Activated naive CD4-positive, alpha-beta T cell treated with anti-CD3 and anti-CD28 coated beads, Interleukin-2, amount 50 U/mL, for 72 hours (primary cell): Measurements from ENCODE around the gene MYL6. TPM values are rescaled to one million over a fixed set of nuclear protein-coding genes. Genes with fewer than 3 reads are reported as not detected.

Experiments
- ATAC-seq, 2 donors: fragments of 150-1000 bp; cut with Tn5 transposase; 2 replicates each; pipeline ENCODE4 v1.10.0; 2021; ENCODE audit warnings: mild to moderate bottlenecking in 2 of 2, moderate library complexity in 2 of 2
- DNase-seq, 2 donors: peaks; one replicate each; pipeline ENCODE4 v3.0.0; 2021 to 2022; ENCODE audit warnings: low spot score in 2 of 2
- H3K27ac Mint-ChIP-seq, 2 donors: one replicate each; pipeline ENCODE4 v1.8.0; 2022; ENCODE audit warnings: mild to moderate bottlenecking in 2 of 2, mixed read lengths in 2 of 2
- H3K36me3 Mint-ChIP-seq, 2 donors: one replicate each; pipeline ENCODE4 v1.8.0; 2022; ENCODE audit warnings: mixed read lengths in 2 of 2
- H3K9me3 Mint-ChIP-seq, 2 donors: one replicate each; pipeline ENCODE4 v1.8.0; 2022; ENCODE audit warnings: mixed read lengths in 2 of 2
- total RNA-seq, 2 donors: library from RNA; stranded (reverse); gene quantifications; one replicate each; pipeline ENCODE4 v1.2.3, GENCODE V29; 2022

MYL6 gene
- total RNA-seq, 2 donors from 2014 or later: 1,014 to 1,193 TPM

- Mint-ChIP-seq H3K36me3 (peaks cover 42 to 53% of the 10 kb centered on the region in 2 donors), H3K9me3 (no peaks in the 10 kb centered on the region), H3K27ac (peak overlapping the region; percentile 81 to 95)
- ATAC-seq: no peak
- DNase-seq: no peak
Observed at GRCh38 chr12:56160894-56161689, 2.9 kb downstream of the MYL6 start.

DNA sequence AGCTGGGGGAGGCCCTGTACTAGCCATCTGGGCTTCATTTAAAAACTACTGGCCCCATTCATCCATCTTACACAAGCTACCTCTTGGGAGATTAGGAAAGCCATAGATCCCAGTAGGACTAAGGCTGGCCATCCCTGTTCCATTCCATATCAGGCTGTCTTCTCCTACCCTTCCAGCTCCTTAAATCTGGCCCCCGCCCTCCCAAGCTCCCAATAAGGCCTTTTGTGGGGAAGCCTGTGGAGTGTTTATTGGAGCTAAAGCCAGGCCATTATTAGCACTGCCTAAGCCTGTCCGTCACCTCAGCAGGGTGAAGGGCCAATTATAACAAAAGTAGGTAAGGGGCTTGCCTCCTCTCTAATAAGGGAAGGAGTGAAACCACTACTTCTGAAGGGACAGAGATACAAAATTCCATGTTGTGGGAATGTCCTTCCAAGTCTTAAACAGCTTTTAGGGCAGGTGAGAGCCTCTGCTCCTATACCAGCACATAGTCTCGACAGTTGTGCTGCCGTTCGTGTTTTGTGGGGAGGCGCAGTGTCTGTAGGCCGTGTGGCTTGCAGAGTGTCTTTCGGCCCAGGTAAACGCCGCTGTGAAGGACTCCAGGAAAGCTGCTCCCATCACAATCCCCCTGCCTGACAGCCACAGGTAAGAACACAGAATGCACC, 3.7 kb downstream of the MYL6 start:
- Mint-ChIP-seq H3K9me3 (no peaks in the 10 kb centered on the region), H3K36me3 (peaks cover 42 to 48% of the 10 kb centered on the region in 2 donors), H3K27ac (peak overlapping the region; percentile 81 to 95)
- ATAC-seq (no peak), DNase-seq (no peak)

DNA sequence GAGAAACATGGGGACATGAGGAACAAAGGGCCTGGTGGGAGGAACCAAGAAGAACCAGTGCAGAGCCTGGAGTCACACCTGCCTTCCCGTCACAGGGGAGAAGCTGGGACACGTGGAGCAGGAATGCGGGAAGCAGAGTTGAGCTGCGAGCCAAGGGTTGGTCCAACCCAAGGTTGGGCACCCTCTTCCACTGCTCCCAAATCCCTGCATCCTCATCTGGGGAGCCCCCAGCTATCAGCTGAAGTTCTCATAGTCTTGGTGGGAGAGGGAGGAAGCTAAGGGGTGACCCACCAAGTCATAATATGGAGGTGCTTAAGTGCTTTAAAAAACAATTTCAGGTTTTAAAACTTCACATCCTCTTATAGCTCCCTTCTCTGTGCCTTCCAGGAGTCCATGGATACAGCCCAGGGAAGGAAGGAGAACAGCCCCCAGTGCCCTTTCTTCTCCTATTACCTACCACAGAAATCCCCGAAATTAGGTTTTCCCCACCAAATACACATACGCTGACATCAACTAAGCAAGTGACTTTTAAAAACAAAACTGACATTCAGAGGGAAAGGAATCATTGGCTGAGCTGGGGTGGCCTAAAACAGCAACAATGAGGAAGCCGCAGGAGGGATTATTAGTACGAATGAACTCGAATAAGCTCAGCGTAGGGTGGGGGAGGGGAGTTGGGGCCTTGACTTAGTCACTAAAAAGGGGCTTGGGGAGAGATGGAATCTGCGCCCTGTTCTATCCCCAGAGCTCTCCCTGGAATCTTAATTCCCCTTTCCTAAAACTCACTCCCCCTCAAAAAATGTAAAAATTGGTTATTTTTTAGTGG, 4.5 kb downstream of the MYL6 start:
- Mint-ChIP-seq H3K27ac (peak overlapping the region; percentile 39 to 95), H3K36me3 (peaks cover 36 to 44% of the 10 kb centered on the region in 2 donors), H3K9me3 (no peaks in the 10 kb centered on the region)
- DNase-seq (no peak), ATAC-seq (no peak)

GRCh38 chr12:56163533-56164344, 5.6 kb downstream of the MYL6 start:
- Mint-ChIP-seq H3K9me3 (no peaks in the 10 kb centered on the region), H3K27ac (peak overlapping the region; percentile 68 to 87), H3K36me3 (peaks cover 29 to 38% of the 10 kb centered on the region in 2 donors)
- DNase-seq: no peak
- ATAC-seq: no peak

DNA sequence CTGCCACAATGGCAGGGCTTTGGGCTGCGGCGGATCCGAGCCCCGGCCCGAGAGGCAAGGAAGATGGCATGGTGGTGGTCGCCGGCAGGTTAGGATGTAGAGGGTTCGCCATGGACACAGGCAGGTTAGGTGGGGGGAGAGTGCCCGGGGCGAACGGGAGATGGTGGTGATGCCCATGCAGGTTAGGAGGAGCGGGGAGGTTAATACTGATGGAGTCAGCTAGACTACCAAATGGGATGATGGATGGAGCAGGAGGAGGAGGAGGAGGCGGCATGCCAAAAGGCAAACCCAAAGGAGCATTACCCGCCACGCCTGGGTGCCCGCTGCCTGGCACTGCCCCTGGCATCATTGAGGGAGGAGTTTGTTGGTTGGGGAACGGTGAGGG, 6.2 kb downstream of the MYL6 start:
- peaks cover 23 to 32% of the 10 kb centered on the region in 2 donors for H3K36me3 Mint-ChIP-seq
- H3K9me3 Mint-ChIP-seq: no peaks in the 10 kb centered on the region
- peak overlapping the region; percentile 68 to 87 for H3K27ac Mint-ChIP-seq
- ATAC-seq: no peak
- no peak for DNase-seq

- H3K36me3 Mint-ChIP-seq: peaks cover 13 to 22% of the 10 kb centered on the region in 2 donors
- no peak for ATAC-seq
- peak overlapping the region; percentile 70 to 88 for H3K27ac Mint-ChIP-seq
- no peaks in the 10 kb centered on the region for H3K9me3 Mint-ChIP-seq
- no peak for DNase-seq
Observed at GRCh38 chr12:56165369-56165768, 7.2 kb downstream of the MYL6 start.

- H3K27ac Mint-ChIP-seq: peak overlapping the region; percentile 59 to 77
- ATAC-seq (no peak), DNase-seq (no peak)
- H3K9me3 Mint-ChIP-seq: no peaks in the 10 kb centered on the region
- H3K36me3 Mint-ChIP-seq: peaks cover 0 to 13% of the 10 kb centered on the region in 2 donors
Observed at GRCh38 chr12:56169229-56169759, 11.1 kb downstream of the MYL6 start.

- Mint-ChIP-seq H3K27ac (no peak overlapping the region), H3K9me3 (no peaks in the 10 kb centered on the region), H3K36me3 (peaks cover 4 to 12% of the 10 kb centered on the region in 2 donors)
- ATAC-seq (no peak), DNase-seq (no peak)
Observed at GRCh38 chr12:56172839-56173238, 14.7 kb downstream of the MYL6 start.

DNA sequence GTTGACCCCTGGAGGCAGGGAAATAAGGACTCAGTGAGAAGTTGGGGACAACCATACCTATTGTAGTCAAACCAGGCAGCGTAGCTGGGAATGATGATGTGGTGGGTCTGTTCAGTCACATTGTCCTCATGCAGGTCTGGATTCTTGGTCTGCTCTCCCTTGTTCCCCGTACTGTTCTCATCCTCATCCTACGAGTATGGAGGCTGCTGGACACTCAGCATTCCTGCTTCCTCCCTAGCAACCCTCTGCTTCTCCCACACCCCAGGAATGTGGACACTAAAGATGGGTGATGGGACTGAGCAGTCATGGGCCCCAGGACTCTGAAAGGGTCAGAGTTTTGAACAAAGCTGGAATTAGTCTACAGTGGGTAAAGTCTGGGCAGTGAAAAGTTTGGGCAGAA, 20.2 kb downstream of the MYL6 start:
- H3K9me3 Mint-ChIP-seq: no peaks in the 10 kb centered on the region
- ATAC-seq: no peak
- peaks cover 11 to 16% of the 10 kb centered on the region in 2 donors for H3K36me3 Mint-ChIP-seq

DNA sequence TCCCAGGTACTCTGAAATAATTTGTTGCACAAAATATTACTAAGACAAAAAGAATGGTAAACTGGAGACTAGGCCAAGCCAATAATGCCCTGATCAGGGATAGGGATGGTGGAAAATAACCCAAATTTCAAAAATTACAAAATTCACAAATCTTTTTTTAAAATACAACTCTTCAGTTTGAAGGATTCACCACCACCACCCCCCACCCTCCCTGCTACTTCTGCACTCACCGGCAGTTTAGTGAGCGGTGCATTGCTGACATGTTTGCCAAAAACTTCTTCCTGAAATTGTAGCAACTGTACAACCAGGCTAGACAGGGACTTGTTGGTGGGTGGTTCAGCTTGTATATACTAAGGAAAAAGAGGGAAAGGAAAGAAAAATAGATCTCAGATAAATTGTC, 28.8 kb downstream of the MYL6 start:
- peak overlapping the region in 1 of 2 donors; percentile 64 for H3K27ac Mint-ChIP-seq
- peaks cover 24 to 25% of the 10 kb centered on the region in 2 donors for H3K36me3 Mint-ChIP-seq
- ATAC-seq (no peak), DNase-seq (no peak)
- no peaks in the 10 kb centered on the region for H3K9me3 Mint-ChIP-seq

More for the DNA sequence above, 20.2 kb downstream of the MYL6 start:
- DNase-seq: no peak
- H3K27ac Mint-ChIP-seq: peak overlapping the region; percentile 40 to 70

GRCh38 chr12:56188131-56188777, 30.1 kb downstream of the MYL6 start:
- ATAC-seq: no peak
- H3K9me3 Mint-ChIP-seq: peaks cover 0 to 3% of the 10 kb centered on the region in 2 donors
- H3K27ac Mint-ChIP-seq: peak overlapping the region; percentile 64 to 95
- peaks cover 24 to 25% of the 10 kb centered on the region in 2 donors for H3K36me3 Mint-ChIP-seq
- no peak for DNase-seq

GRCh38 chr12:56188778-56189098, 30.6 kb downstream of the MYL6 start:
- ATAC-seq: no peak

GRCh38 chr12:56189099-56189917, 31.1 kb downstream of the MYL6 start, which contains the start of gene SMARCC2:
SMARCC2 (minus strand) TSS chr12:56189483; CDS start chr12:56189461, 22 bp downstream.
- DNase-seq: peak; percentile 89 to 92
- peak; percentile 85 to 88 for ATAC-seq
- Mint-ChIP-seq H3K9me3 (peaks cover 0 to 6% of the 10 kb centered on the region in 2 donors), H3K36me3 (peaks cover 24 to 25% of the 10 kb centered on the region in 2 donors), H3K27ac (peak within 1 kb of the TSS; percentile 96 to 100)

More at GRCh38 chr12:56188778-56189098, 30.6 kb downstream of the MYL6 start:
- Mint-ChIP-seq H3K36me3 (peaks cover 24 to 25% of the 10 kb centered on the region in 2 donors), H3K9me3 (peaks cover 0 to 6% of the 10 kb centered on the region in 2 donors), H3K27ac (peak overlapping the region; percentile 64 to 95)
- DNase-seq: peak; percentile 21 to 67

DNA sequence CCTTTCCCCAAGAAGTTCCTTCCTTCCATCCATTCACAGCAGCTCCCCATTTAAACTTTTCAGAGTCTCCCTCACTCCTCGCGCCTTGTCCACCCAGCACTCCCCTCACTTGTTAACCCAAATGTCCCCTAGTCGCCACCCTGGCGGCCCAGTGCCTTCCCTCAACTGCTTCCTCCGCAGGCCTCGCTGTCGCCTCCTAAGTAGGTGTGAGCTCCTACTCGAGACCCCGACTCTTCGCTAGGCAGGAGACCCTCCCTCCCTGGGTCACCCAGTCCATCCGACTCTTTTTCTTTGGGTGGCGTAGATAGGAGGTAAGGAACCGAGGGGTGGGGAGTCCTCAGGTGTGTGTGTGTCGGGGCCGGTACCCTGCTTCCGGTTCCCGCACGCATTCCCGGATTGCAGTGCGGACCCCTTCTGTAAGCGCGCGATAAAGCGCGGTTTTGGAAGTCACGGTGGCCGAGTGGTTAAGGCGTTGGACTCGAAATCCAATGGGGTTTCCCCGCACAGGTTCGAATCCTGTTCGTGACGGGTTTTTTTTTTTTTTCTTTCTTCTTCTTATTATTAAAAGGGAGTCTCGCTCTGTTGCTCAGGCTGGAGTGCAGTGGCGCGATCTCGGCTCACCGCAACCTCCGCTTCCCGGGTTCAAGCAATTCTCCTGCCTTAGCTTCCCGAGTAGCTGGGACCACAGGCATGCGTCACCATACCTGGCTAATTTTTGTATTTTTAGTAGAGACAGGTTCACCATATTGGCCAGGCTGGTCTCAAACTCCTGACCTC, 31.9 kb downstream of the MYL6 start:
- H3K9me3 Mint-ChIP-seq: peaks cover 0 to 6% of the 10 kb centered on the region in 2 donors
- peaks cover 19 to 24% of the 10 kb centered on the region in 2 donors for H3K36me3 Mint-ChIP-seq
- DNase-seq: peak; percentile 88 to 92
- peak overlapping the region; percentile 96 to 100 for H3K27ac Mint-ChIP-seq
- peak; percentile 60 to 64 for ATAC-seq
